Measurements from ENCODE around the gene COPB1. TPM values are rescaled to one million over a fixed set of nuclear protein-coding genes. Genes with fewer than 3 reads are reported as not detected.
A peak's percentile ranks its signal among the peaks of the same experiment; 100 is the strongest.

COPB1 gene
- total RNA-seq, 4 donors from 2014 or later: 62.8 to 66.0 (median 64.8) TPM

DNA sequence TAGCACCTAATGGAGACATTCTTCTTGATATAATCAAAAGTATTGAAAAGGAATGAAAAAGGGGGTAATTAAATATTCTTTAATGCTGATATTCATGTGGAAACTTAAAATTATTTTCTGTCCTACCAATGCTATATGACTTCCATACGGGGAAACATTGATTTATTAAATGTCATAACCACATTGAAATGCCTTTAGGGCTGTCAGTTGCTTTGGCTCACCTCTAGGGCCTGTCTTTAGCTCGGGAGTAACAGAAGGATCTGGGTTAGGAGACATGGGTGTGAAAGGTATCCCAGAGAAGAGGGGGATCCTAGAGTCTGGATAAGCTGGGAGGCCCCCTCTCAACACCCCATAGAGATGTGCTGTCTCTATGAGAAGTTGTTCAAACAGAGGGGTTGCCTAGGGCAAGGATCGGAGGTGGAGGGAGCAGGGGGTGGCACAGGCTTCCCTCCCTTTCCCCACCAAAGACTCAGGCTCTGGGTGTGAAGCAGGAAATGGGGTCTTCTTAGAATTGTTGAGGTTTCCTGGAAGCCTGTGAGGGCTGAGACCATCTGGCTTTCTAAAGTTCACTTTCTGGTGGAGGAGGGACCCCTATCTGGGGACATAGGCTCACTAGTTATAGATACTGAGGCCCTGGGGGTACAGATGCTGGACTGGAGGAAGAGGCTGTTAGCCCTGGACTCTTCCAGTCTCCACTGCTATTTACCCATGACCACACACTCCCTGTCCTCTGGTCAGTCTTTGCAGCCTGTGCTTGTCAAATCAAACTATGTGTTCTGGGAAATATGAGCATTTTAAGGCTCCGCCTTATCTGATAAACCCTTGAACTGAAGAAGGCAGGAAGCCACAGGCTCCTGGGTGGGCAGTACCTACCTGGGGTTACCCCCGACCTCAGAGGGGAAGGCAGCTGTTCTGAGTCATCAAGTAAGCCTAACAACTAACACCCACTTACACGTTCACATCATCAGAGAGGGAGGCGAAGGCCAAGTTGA lies 84.8 kb downstream of the COPB1 start:
- peaks cover 17% of the 10 kb centered on the region for H3K4me1 ChIP-seq
- H3K36me3 ChIP-seq: no peaks in the 10 kb centered on the region
- DNase-seq (ENCODE audit: low spot score in 2 of 2): no peak
- WGBS: 62% methylated on average over 7 of the region's 7 CpGs
- no peak overlapping the region for H3K4me3 ChIP-seq
- no peak for TF ChIP-seq POLR2A (IDR thresholded peaks at IDR 0.05)
- TF ChIP-seq EP300 (IDR thresholded peaks at IDR 0.05): no peak
- TF ChIP-seq POLR2AphosphoS5 (IDR thresholded peaks at IDR 0.05): no peak
- TF ChIP-seq, protein P1, sequence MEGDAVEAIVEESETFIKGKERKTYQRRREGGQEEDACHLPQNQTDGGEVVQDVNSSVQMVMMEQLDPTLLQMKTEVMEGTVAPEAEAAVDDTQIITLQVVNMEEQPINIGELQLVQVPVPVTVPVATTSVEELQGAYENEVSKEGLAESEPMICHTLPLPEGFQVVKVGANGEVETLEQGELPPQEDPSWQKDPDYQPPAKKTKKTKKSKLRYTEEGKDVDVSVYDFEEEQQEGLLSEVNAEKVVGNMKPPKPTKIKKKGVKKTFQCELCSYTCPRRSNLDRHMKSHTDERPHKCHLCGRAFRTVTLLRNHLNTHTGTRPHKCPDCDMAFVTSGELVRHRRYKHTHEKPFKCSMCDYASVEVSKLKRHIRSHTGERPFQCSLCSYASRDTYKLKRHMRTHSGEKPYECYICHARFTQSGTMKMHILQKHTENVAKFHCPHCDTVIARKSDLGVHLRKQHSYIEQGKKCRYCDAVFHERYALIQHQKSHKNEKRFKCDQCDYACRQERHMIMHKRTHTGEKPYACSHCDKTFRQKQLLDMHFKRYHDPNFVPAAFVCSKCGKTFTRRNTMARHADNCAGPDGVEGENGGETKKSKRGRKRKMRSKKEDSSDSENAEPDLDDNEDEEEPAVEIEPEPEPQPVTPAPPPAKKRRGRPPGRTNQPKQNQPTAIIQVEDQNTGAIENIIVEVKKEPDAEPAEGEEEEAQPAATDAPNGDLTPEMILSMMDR (IDR thresholded peaks at IDR 0.05): no peak
- no peaks in the 10 kb centered on the region for H3K27me3 ChIP-seq
- no peak overlapping the region for H3K27ac ChIP-seq
- H3K9me3 ChIP-seq: no peaks in the 10 kb centered on the region

GRCh38 chr11:14413307-14414069 lies 86.1 kb downstream of the COPB1 start:
- Histone ChIP-seq H3K4me3 (no peak overlapping the region), H3K4me1 (peaks cover 17% of the 10 kb centered on the region), H3K36me3 (no peaks in the 10 kb centered on the region), H3K27me3 (no peaks in the 10 kb centered on the region), H3K27ac (peak overlapping the region; percentile 2), H3K9me3 (no peaks in the 10 kb centered on the region)
- no peak for TF ChIP-seq POLR2AphosphoS5 (IDR thresholded peaks at IDR 0.05)
- no peak for TF ChIP-seq POLR2A (IDR thresholded peaks at IDR 0.05)
- TF ChIP-seq EP300 (IDR thresholded peaks at IDR 0.05): no peak
- TF ChIP-seq, protein P1 (IDR thresholded peaks at IDR 0.05): peak in 1 of 2 donors; percentile 15
- peak in 1 of 2 donors; percentile 67 for DNase-seq (ENCODE audit: low spot score in 2 of 2)
- WGBS: 71% methylated on average over 4 of the region's 4 CpGs

DNA sequence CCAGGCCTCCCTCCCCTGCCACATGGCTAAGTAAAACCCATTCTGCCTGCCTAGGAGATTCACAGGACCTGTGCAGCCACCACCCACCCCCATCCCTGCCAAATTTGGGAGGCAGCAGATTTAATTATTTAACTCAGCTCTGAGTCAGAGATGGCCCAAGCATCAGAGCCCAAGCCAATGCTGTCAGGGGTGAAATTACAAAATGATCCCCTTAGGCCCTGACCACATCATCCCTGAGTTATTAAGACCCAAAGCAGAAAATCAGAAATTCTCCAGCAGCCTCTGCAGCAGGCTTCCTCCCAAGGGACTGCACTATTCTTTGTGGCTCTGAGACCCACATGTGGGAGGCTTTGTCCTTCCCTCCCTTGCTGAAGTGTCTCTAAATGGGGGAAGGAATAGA lies 87.8 kb downstream of the COPB1 start:
- peak overlapping the region; percentile 33 for H3K27ac ChIP-seq
- no peaks in the 10 kb centered on the region for H3K27me3 ChIP-seq
- H3K9me3 ChIP-seq: no peaks in the 10 kb centered on the region
- H3K36me3 ChIP-seq: no peaks in the 10 kb centered on the region
- peak; percentile 75 to 81 for DNase-seq (ENCODE audit: low spot score in 2 of 2)
- peaks cover 17% of the 10 kb centered on the region for H3K4me1 ChIP-seq
- TF ChIP-seq POLR2AphosphoS5 (IDR thresholded peaks at IDR 0.05): no peak
- TF ChIP-seq, protein P1 (IDR thresholded peaks at IDR 0.05): no peak
- no peak for TF ChIP-seq POLR2A (IDR thresholded peaks at IDR 0.05)
- TF ChIP-seq EP300 (IDR thresholded peaks at IDR 0.05): no peak
- H3K4me3 ChIP-seq: no peak overlapping the region

DNA sequence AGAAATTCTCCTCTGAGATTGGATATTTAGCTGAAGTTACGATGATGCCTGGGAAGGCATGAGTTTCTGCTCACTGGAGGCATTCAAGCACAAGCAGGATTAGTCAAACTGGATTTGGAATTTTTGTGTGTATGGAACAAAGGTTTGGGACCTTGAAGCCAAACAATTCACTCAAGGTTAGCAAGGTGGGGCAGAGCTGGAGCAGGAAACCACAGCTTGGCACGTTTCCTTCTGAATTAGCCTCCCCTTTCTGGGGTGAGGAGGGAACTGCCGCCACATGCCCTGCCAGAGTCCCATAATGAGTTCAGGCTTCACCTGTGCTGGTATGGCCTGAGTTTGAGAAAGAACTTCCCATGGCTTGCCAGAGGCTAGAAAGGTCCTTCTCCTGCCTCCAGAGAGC lies 89.7 kb downstream of the COPB1 start:
- no peak for DNase-seq (ENCODE audit: low spot score in 2 of 2)
- H3K4me1 ChIP-seq: peaks cover 17% of the 10 kb centered on the region

More for the DNA sequence above, 89.7 kb downstream of the COPB1 start:
- Histone ChIP-seq H3K4me3 (no peak overlapping the region), H3K27ac (no peak overlapping the region), H3K27me3 (no peaks in the 10 kb centered on the region), H3K36me3 (no peaks in the 10 kb centered on the region), H3K9me3 (no peaks in the 10 kb centered on the region)
- WGBS: 77% methylated on average over 3 of the region's 3 CpGs
- TF ChIP-seq POLR2A (IDR thresholded peaks at IDR 0.05) (no peak), POLR2AphosphoS5 (IDR thresholded peaks at IDR 0.05) (no peak), EP300 (IDR thresholded peaks at IDR 0.05) (no peak)
- TF ChIP-seq, protein P1 (IDR thresholded peaks at IDR 0.05): no peak
